Stimulated activated naive B cell treated with anti-CD40 and anti-IgM and Interleukin-4, amounts not matched to agents 10 μg/mL and 1 μg/mL and 100 μg/mL, for 72 hours (primary cell): Measurements from ENCODE around the gene HACD2.

Experiments used
- ATAC-seq, 2 donors: fragments of 150-1000 bp; cut with Tn5 transposase; replicated peaks; 2 replicates each; pipeline ENCODE4 v1.10.0; 2021; ENCODE audit warnings: moderate library complexity in 1 of 2
- DNase-seq: peaks from one replicate; pipeline ENCODE4 v3.0.0; 2021
- H3K27ac Mint-ChIP-seq: one replicate; pipeline ENCODE4 v1.8.0; 2022; ENCODE audit warnings: mild to moderate bottlenecking, mixed read lengths
- H3K27me3 Mint-ChIP-seq, 2 donors: one replicate each; pipeline ENCODE4 v1.8.0; 2022; ENCODE audit warnings: mixed read lengths in 2 of 2
- H3K36me3 Mint-ChIP-seq, 2 donors: one replicate each; pipeline ENCODE4 v1.8.0; 2022; ENCODE audit warnings: mixed read lengths in 2 of 2, mild to moderate bottlenecking in 1 of 2
- H3K4me1 Mint-ChIP-seq, 2 donors: one replicate each; pipeline ENCODE4 v1.8.0; 2022; ENCODE audit warnings: mixed read lengths in 2 of 2, mild to moderate bottlenecking in 1 of 2
- H3K4me3 Mint-ChIP-seq, 2 donors: one replicate each; pipeline ENCODE4 v1.8.0; 2022; ENCODE audit warnings: mild to moderate bottlenecking in 2 of 2, mixed read lengths in 2 of 2, moderate library complexity in 1 of 2
- H3K9me3 Mint-ChIP-seq, 2 donors: one replicate each; pipeline ENCODE4 v1.8.0; 2022; ENCODE audit warnings: mixed read lengths in 2 of 2, mild to moderate bottlenecking in 1 of 2

Gene HACD2

DNA sequence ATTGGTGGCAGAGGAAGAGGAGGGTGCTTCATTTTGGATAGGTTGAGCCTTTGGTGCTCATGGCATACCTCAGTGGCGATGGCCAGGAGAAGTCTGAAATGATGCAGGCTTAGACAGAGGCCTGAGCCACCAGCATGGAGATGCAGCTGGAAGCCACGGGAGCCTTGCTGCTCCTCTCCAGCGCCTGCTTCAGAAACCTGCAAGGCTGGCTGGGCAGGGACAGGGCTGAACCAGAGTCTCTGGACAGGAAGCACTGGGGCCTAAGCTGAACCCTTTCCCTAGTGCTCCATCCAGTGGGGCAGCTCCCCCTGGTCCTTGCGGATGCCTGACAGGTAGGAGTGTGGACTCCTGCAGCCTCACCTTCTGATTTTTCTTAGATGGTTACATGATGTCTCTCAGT, 99.3 kb downstream of the HACD2 start:
- Mint-ChIP-seq H3K9me3 (no peaks in the 10 kb centered on the region), H3K27me3 (peaks cover 0 to 4% of the 10 kb centered on the region in 2 donors), H3K4me1 (peaks cover 4% of the 10 kb centered on the region in 2 donors), H3K27ac (no peak overlapping the region), H3K4me3 (no peak overlapping the region), H3K36me3 (no peaks in the 10 kb centered on the region)
- DNase-seq (no peak), ATAC-seq (no peak)

- no peak overlapping the region for H3K27ac Mint-ChIP-seq
- H3K27me3 Mint-ChIP-seq = peaks cover 4 to 8% of the 10 kb centered on the region in 2 donors
- H3K36me3 Mint-ChIP-seq = no peaks in the 10 kb centered on the region
- ATAC-seq (no peak), DNase-seq (no peak)
- peaks cover 8 to 11% of the 10 kb centered on the region in 2 donors for H3K4me1 Mint-ChIP-seq
- no peaks in the 10 kb centered on the region for H3K9me3 Mint-ChIP-seq
- H3K4me3 Mint-ChIP-seq = no peak overlapping the region
Observed at GRCh38 chr3:123483146-123483545, 101.7 kb downstream of the HACD2 start.

DNA sequence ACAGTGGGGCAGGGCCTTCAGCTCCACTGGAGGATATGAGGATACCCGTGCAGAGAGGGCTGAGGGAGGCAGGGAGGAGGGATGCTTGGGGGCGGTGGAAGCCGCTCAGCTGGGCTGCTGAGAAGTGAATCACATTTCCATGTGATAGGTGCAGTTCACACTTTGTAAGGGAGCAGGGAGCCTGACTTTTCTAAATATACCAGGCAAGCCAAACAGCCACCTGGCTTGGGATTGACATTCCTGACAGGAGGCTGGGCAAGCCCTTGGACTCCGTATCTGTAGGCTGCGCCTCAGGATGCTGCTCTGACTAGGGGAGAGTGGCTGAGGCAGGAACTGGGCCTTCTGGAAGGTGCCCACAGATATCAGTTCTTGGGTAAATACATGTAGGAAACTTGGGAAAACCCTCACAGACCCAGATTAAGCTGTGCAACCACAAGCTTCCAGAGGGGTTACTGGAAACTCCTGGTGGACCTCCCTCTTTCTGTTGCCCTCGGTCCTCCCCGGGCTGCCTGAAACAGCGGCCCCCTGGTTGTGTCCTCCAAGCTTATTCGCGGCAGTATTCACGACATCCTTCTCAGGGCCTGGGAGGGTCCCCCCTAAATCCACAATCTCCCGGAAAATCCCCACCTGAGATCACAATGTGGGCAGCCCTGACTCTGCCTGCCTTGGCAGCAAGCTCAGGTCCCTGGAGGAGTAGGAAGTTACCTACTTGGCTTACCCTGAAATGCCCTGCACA, 103.0 kb downstream of the HACD2 start:
- no peaks in the 10 kb centered on the region for H3K36me3 Mint-ChIP-seq
- H3K27ac Mint-ChIP-seq = no peak overlapping the region
- H3K4me1 Mint-ChIP-seq = peaks cover 9 to 11% of the 10 kb centered on the region in 2 donors
- no peaks in the 10 kb centered on the region for H3K9me3 Mint-ChIP-seq
- no peak for DNase-seq
- peaks cover 11 to 18% of the 10 kb centered on the region in 2 donors for H3K27me3 Mint-ChIP-seq
- no peak for ATAC-seq
- H3K4me3 Mint-ChIP-seq = no peak overlapping the region

DNA sequence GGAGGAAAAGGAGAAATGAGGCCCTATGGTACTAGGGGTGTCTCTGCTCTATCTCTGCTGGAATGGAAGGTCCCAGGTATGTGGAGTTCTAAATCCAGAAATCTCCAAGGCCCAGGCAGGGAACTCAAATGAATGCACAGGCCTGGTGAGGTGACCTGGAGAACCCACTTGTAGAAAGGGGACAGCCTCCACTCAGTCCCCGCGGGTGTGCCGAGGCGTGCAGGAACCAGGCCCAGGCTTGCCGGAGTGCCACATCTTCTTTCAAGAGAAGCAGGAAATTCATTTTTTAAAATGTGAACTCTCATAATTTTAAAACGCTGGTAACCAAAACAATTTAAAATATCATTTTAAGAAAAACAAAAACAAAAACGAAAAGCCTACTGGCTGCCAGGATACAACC, 103.8 kb downstream of the HACD2 start:
- no peaks in the 10 kb centered on the region for H3K9me3 Mint-ChIP-seq
- H3K4me3 Mint-ChIP-seq = no peak overlapping the region
- no peaks in the 10 kb centered on the region for H3K36me3 Mint-ChIP-seq
- no peak for ATAC-seq
- DNase-seq = no peak
- peaks cover 16 to 25% of the 10 kb centered on the region in 2 donors for H3K27me3 Mint-ChIP-seq
- peaks cover 9 to 11% of the 10 kb centered on the region in 2 donors for H3K4me1 Mint-ChIP-seq
- no peak overlapping the region for H3K27ac Mint-ChIP-seq

- H3K27me3 Mint-ChIP-seq = peaks cover 21 to 30% of the 10 kb centered on the region in 2 donors
- H3K4me3 Mint-ChIP-seq = no peak overlapping the region
- H3K9me3 Mint-ChIP-seq = no peaks in the 10 kb centered on the region
- DNase-seq = peak; percentile 21
- H3K36me3 Mint-ChIP-seq = no peaks in the 10 kb centered on the region
- H3K27ac Mint-ChIP-seq = no peak overlapping the region
- H3K4me1 Mint-ChIP-seq = peaks cover 9 to 11% of the 10 kb centered on the region in 2 donors
- peak; percentile 90 to 92 for ATAC-seq
Observed at GRCh38 chr3:123480428-123480827, 104.4 kb downstream of the HACD2 start.

DNA sequence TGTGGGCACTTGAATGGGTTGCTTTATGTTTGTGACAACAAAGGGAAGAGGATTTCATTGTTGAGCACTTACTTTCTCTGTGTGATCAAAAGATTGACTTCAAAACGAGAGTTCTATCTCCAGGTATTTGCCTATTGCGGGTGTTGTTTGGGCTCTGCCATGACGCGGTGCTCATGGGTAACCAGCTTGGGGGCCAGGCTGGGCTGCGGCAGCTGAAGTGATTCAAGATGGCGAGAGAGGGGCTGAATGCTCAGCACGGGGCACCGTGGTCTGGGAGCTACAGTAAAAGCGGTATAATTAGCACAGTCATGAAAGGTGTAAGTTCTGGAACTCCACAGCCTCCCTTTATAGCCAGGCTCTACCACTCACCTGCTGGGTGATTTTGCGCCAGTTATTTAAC, 105.0 kb downstream of the HACD2 start:
- Mint-ChIP-seq H3K9me3 (no peaks in the 10 kb centered on the region), H3K4me1 (peaks cover 9 to 11% of the 10 kb centered on the region in 2 donors), H3K4me3 (no peak overlapping the region), H3K27ac (no peak overlapping the region), H3K27me3 (peaks cover 26 to 35% of the 10 kb centered on the region in 2 donors), H3K36me3 (no peaks in the 10 kb centered on the region)
- DNase-seq = no peak
- no peak for ATAC-seq

DNA sequence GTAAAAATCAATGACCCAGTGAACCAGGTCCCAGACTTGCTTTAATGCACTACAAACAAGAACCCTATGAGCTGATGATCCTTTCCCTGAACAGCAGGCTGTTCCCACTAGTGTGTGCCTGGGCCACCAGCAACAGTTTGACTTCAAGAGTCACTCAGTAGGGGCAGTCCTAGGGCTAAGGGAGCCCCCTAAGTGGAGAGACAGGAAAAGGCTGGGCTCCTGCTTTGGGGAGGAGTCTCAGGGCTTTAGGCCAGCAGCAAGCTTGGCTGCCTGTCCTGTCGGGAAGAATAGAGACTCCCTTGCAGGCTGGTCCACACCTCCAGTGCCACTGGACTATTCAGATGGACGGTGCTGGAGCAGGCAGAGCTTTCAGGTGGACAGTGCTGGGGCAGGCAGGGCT, 106.5 kb downstream of the HACD2 start:
- Mint-ChIP-seq H3K4me3 (no peak overlapping the region), H3K4me1 (peaks cover 9 to 11% of the 10 kb centered on the region in 2 donors), H3K36me3 (no peaks in the 10 kb centered on the region), H3K27me3 (peaks cover 34 to 35% of the 10 kb centered on the region in 2 donors), H3K27ac (no peak overlapping the region), H3K9me3 (no peaks in the 10 kb centered on the region)
- DNase-seq (no peak), ATAC-seq (no peak)

DNA sequence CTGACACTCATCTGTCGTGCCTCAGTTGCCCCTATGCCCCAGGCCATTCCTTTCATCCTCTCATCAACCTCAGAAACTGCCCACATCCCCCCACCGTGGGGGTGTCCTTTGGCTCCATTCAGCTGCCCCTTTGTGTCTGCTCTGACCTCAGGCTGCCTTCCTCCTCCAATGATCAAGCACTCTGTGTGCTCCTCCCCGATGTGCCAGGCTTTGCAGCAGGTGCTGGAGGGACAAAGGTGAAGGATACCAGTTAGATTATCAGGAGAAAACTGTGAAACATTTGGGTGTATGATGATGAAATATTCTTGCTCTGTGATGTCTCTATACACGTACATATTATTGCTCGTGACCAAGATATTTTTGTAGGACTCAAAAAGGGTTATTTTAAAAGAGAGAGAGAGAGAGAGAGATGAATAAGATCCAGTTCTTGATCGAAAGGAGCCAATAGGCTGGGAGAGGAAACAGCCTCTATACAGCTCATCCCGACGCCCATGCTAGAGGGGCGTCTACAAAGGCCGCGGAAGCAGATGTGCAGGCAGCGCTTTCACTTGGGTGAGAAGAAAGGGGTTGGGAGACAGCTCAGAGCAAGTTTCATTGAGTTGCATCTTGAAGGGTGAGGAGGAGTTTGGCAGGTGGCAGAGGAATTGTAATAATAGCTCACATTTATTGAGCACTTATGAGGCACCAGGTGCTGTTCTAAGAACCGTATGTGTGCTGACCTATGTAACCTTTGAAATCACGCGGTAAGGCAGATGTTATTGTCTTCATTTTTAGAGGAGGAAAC, 107.7 kb downstream of the HACD2 start:
- no peak for ATAC-seq
- H3K27ac Mint-ChIP-seq = no peak overlapping the region

DNA sequence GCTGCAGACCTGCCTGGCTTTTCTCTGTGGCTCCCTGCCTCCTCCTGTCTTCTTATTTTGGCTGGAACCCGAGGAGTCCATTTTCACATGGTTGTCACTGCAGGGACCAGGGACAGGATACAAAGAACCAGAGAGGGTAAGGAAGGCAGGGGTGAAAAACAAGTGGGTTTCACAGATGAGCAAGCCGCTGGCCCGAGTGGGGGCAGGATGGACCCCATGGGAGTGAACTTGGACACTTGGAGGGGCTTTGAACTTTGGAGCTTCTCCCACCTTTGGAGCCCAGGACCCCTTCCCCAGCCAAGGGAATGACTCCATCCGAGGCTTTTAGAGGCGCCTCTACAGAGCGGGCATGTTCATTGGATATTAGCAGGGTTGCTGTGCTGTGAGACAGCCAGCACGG, 109.1 kb downstream of the HACD2 start:
- peaks cover 8 to 9% of the 10 kb centered on the region in 2 donors for H3K4me1 Mint-ChIP-seq
- H3K27me3 Mint-ChIP-seq = peaks cover 34 to 38% of the 10 kb centered on the region in 2 donors
- no peaks in the 10 kb centered on the region for H3K9me3 Mint-ChIP-seq
- H3K4me3 Mint-ChIP-seq = no peak overlapping the region
- H3K36me3 Mint-ChIP-seq = no peaks in the 10 kb centered on the region
- no peak for DNase-seq
- ATAC-seq = no peak
- H3K27ac Mint-ChIP-seq = no peak overlapping the region

More for the DNA sequence above, 107.7 kb downstream of the HACD2 start:
- peaks cover 9 to 11% of the 10 kb centered on the region in 2 donors for H3K4me1 Mint-ChIP-seq
- no peaks in the 10 kb centered on the region for H3K36me3 Mint-ChIP-seq
- H3K4me3 Mint-ChIP-seq = no peak overlapping the region
- H3K27me3 Mint-ChIP-seq = peaks cover 34 to 38% of the 10 kb centered on the region in 2 donors
- no peak for DNase-seq
- no peaks in the 10 kb centered on the region for H3K9me3 Mint-ChIP-seq

- Mint-ChIP-seq H3K36me3 (no peaks in the 10 kb centered on the region), H3K9me3 (no peaks in the 10 kb centered on the region), H3K27ac (no peak overlapping the region)
Observed at GRCh38 chr3:123471106-123471505, 113.7 kb downstream of the HACD2 start.

GRCh38 chr3:123469323-123469995, 115.4 kb downstream of the HACD2 start:
- H3K36me3 Mint-ChIP-seq = no peaks in the 10 kb centered on the region
- no peaks in the 10 kb centered on the region for H3K4me1 Mint-ChIP-seq
- DNase-seq (no peak), ATAC-seq (no peak)
- H3K9me3 Mint-ChIP-seq = no peaks in the 10 kb centered on the region
- H3K27ac Mint-ChIP-seq = no peak overlapping the region
- H3K4me3 Mint-ChIP-seq = no peak overlapping the region
- peaks cover 17 to 32% of the 10 kb centered on the region in 2 donors for H3K27me3 Mint-ChIP-seq

More at GRCh38 chr3:123471106-123471505, 113.7 kb downstream of the HACD2 start:
- DNase-seq = no peak
- ATAC-seq = no peak
- peaks cover 30 to 31% of the 10 kb centered on the region in 2 donors for H3K27me3 Mint-ChIP-seq
- no peak overlapping the region for H3K4me3 Mint-ChIP-seq
- H3K4me1 Mint-ChIP-seq = no peaks in the 10 kb centered on the region

GRCh38 chr3:123467046-123467445, 117.8 kb downstream of the HACD2 start:
- Mint-ChIP-seq H3K4me1 (no peaks in the 10 kb centered on the region), H3K36me3 (no peaks in the 10 kb centered on the region), H3K27ac (no peak overlapping the region), H3K27me3 (peaks cover 19 to 36% of the 10 kb centered on the region in 2 donors), H3K4me3 (no peak overlapping the region), H3K9me3 (no peaks in the 10 kb centered on the region)
- DNase-seq (no peak), ATAC-seq (no peak)

DNA sequence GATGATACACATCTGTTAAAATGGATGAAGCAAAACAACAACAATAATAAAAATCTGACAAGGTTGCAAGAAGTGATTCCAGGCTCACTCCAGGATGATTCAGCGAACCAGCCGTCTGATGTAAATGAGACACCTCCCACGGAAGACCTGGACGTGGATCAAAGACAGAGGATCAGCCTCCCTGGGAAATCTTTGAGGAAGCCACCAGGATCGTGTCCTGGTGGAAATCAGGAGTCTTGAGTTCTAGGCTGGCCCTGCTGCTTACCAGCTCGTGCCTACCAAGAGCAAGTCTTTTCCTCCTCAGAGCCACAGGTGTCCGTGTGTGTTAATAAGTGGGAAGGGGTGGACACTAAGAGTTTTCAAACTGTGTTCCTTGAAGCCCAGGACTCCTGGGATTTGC, 120.6 kb downstream of the HACD2 start:
- DNase-seq (no peak), ATAC-seq (no peak)
- Mint-ChIP-seq H3K9me3 (no peaks in the 10 kb centered on the region), H3K36me3 (no peaks in the 10 kb centered on the region), H3K27me3 (peaks cover 19 to 46% of the 10 kb centered on the region in 2 donors), H3K4me3 (no peak overlapping the region), H3K27ac (no peak overlapping the region), H3K4me1 (no peaks in the 10 kb centered on the region)

DNA sequence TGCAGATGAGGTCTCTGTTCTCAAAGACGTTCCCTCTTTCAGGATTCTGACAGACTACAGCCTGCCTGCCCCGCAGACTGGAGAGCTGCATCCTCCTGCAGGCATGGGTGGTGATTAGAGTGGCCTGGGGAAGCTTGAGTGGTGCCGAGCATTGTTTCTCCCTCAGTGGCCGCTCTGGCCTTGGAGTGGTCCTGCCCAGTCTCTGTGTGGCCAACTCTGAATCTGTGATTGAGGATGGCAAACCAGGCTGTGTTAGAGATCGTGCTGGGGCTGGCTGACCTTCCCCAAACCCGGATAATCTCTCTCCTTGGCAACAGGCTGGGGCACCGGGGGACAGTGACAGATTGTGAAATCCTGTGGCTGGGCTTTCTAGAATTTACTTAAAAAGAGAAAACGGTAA, 125.0 kb downstream of the HACD2 start:
- ATAC-seq (no peak), DNase-seq (no peak)
- peaks cover 33 to 64% of the 10 kb centered on the region in 2 donors for H3K27me3 Mint-ChIP-seq
- no peaks in the 10 kb centered on the region for H3K4me1 Mint-ChIP-seq
- no peaks in the 10 kb centered on the region for H3K36me3 Mint-ChIP-seq
- no peak overlapping the region for H3K4me3 Mint-ChIP-seq
- no peaks in the 10 kb centered on the region for H3K9me3 Mint-ChIP-seq
- no peak overlapping the region for H3K27ac Mint-ChIP-seq
